Body of pancreas (tissue), 4 donors: ENCODE results near the gene SLC12A5.

Experiments
- POLR2A ChIP-seq, 3 donors: fragments of 450-650 bp; IDR thresholded peaks; one replicate each; pipeline ENCODE4 v1.6.1; 2016; ENCODE audit warnings: antibody characterized with exemption in 3 of 3, mild to moderate bottlenecking in 2 of 3
- TF ChIP-seq, protein P1 (sequence below), 7 experiments: fragments of 450-650 bp in 4 of 7; fragments of 200-600 bp in 3 of 7; sonication (generic) in 3 of 7; IDR thresholded peaks; one replicate each; pipeline ENCODE4 v1.5.1; 2016 to 2019; ENCODE audit warnings: antibody characterized with exemption in 7 of 7

DNA sequence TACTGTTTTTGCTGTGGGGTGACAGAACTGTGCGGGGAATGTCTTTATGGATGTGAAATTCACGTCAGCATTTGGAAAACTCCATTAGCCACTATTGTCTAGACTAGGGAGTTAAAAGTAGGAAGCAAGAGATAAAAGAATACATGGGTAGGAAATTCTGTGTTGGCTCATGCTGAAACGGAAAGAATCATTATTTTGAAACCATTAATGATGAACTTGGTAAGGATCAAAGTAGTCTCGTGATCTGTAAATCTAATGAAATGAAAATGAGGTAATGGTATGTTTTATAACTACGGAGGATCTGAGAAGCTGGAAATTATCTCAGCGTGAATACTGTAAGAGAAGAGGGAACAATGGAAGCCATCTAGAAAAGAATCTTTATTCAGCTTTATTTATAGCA lies 78.0 kb downstream of the SLC12A5 start:
- TF ChIP-seq, protein P1, sequence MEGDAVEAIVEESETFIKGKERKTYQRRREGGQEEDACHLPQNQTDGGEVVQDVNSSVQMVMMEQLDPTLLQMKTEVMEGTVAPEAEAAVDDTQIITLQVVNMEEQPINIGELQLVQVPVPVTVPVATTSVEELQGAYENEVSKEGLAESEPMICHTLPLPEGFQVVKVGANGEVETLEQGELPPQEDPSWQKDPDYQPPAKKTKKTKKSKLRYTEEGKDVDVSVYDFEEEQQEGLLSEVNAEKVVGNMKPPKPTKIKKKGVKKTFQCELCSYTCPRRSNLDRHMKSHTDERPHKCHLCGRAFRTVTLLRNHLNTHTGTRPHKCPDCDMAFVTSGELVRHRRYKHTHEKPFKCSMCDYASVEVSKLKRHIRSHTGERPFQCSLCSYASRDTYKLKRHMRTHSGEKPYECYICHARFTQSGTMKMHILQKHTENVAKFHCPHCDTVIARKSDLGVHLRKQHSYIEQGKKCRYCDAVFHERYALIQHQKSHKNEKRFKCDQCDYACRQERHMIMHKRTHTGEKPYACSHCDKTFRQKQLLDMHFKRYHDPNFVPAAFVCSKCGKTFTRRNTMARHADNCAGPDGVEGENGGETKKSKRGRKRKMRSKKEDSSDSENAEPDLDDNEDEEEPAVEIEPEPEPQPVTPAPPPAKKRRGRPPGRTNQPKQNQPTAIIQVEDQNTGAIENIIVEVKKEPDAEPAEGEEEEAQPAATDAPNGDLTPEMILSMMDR (IDR thresholded peaks at IDR 0.05) = no peak
- TF ChIP-seq POLR2A (IDR thresholded peaks at IDR 0.05) = no peak
